Left cardiac atrium (tissue), 4 donors: ENCODE measurements around the gene ZNF587B. TPM values are rescaled to one million over a fixed set of nuclear protein-coding genes. Genes with fewer than 3 reads are reported as not detected.
"Not testable (repeated sequence)": the region's sequence is repeated elsewhere in the genome, so short reads cannot be mapped to it uniquely, and the experiment has no call there.

Source experiments
- ATAC-seq, 2 donors: fragments of 200-7000 bp; cut with Tn5 transposase; one replicate each; pipeline ENCODE4 v1.9.1; 2020; ENCODE audit warnings: mild to moderate bottlenecking in 2 of 2, moderate library complexity in 2 of 2
- DNase-seq: peaks from one replicate; pipeline ENCODE4 v3.0.0-alpha.2; 2020
- intact Hi-C, 2 donors: fragments of 100-400 bp; cut with DNase I; formaldehyde crosslinking; loops; one replicate each; pipeline versions ENCODE4 v1.14.1 to v1.15.1; 2022 to 2023
- long read RNA-seq: library from polyadenylated mRNA; unstranded; transcript quantifications from one replicate; pipeline ENCODE4 v2.0.0, GENCODE V29; 2021
- total RNA-seq, 2 donors: library from RNA; stranded (reverse); fragmentation: NEBNext Ultra II Directional; extraction: Animal tissue kit (Norgen Biotek cat#: 25700); gene quantifications; one replicate each; pipeline ENCODE4 v1.2.1, GENCODE V29; 2021
- donor health status: DM: no; HTN: yes; CAD: no.
- donor health status: DM: no; HTN: yes; CAD: no; lungs with severe emphysema.
- donor health status: DM: yes; HTN: yes; CAD: no.
- donor health status: Dilated cardiomyopathy.

ZNF587B gene
- 1 to 10 TPM; 5.9 to 8.7 TPM for total RNA-seq
- long read RNA-seq, partial matches to known transcripts, result 0 of 1 reads
- long read RNA-seq, other reads (novel, unspliced or antisense), result 0 of 1 reads

- DNase-seq, result peak; percentile 77
- ATAC-seq, result peak; percentile 91 to 95
- intact Hi-C loops, result no loop called here
Measured at GRCh38 chr19:57830071-57830602, at the start of gene ZNF587B. ZNF587B (plus strand) TSS chr19:57830299; CDS start chr19:57830529, 230 bp downstream.

- DNase-seq (no peak), ATAC-seq (peak in 1 of 2 donors; percentile 30)
- intact Hi-C loops, result no loop called here
Measured at GRCh38 chr19:57786286-57786685, 43.8 kb upstream of the ZNF587B start.

- intact Hi-C loops, result no loop called here
- ATAC-seq, result no peak
- DNase-seq, result no peak
Measured at GRCh38 chr19:57786906-57787305, 43.2 kb upstream of the ZNF587B start.

GRCh38 chr19:57788114-57788692, 41.9 kb upstream of the ZNF587B start:
- no peak for DNase-seq
- intact Hi-C loops, result no loop called here
- no peak for ATAC-seq

GRCh38 chr19:57789288-57789687, 40.8 kb upstream of the ZNF587B start:
- DNase-seq, result no peak
- intact Hi-C loops, result no loop called here
- no peak for ATAC-seq

GRCh38 chr19:57796580-57796979, 33.5 kb upstream of the ZNF587B start:
- intact Hi-C loops, DNase-seq, ATAC-seq: not testable (repeated sequence)

GRCh38 chr19:57800696-57801095, 29.4 kb upstream of the ZNF587B start:
- intact Hi-C loops, result no loop called here
- DNase-seq, result no peak
- no peak for ATAC-seq

GRCh38 chr19:57802269-57802668, 27.8 kb upstream of the ZNF587B start:
- no peak for ATAC-seq
- intact Hi-C loops, result no loop called here
- no peak for DNase-seq

GRCh38 chr19:57803265-57803593, 26.9 kb upstream of the ZNF587B start:
- no peak for ATAC-seq
- DNase-seq, result no peak
- intact Hi-C loops, result no loop called here

- peak; percentile 64 to 83 for ATAC-seq
- no peak for DNase-seq
- intact Hi-C loops, result no loop called here
Measured at GRCh38 chr19:57803594-57804325, 26.3 kb upstream of the ZNF587B start.

GRCh38 chr19:57807541-57807940, 22.6 kb upstream of the ZNF587B start:
- ATAC-seq (no peak), DNase-seq (no peak)
- intact Hi-C loops, result no loop called here

GRCh38 chr19:57810410-57811295, 19.4 kb upstream of the ZNF587B start:
- intact Hi-C loops, DNase-seq: not testable (repeated sequence)

GRCh38 chr19:57812226-57812625, 17.9 kb upstream of the ZNF587B start:
- no peak for ATAC-seq
- intact Hi-C loops, result no loop called here
- DNase-seq, result no peak

More at GRCh38 chr19:57810410-57811295, 19.4 kb upstream of the ZNF587B start:
- not testable (repeated sequence) for ATAC-seq

GRCh38 chr19:57812975-57813820, 16.9 kb upstream of the ZNF587B start:
- intact Hi-C loops, DNase-seq, ATAC-seq: not testable (repeated sequence)

GRCh38 chr19:57813919-57814504, 16.1 kb upstream of the ZNF587B start:
- ATAC-seq (no peak), DNase-seq (no peak)
- intact Hi-C loops, result no loop called here

GRCh38 chr19:57814505-57815246, 15.4 kb upstream of the ZNF587B start, which contains the start of gene ZNF552:
ZNF552 (minus strand) TSS chr19:57814913; CDS start chr19:57814743, 170 bp downstream.
- intact Hi-C loops, result no loop called here
- peak; percentile 93 to 95 for ATAC-seq

GRCh38 chr19:57815247-57816075, 14.6 kb upstream of the ZNF587B start:
- intact Hi-C loops, result no loop called here
- DNase-seq (no peak), ATAC-seq (no peak)

More at GRCh38 chr19:57814505-57815246, 15.4 kb upstream of the ZNF587B start, which contains the start of gene ZNF552:
- peak; percentile 90 for DNase-seq
